Left hindlimb (tissue), 1 donor: Measurements from ENCODE around the gene RUFY4.

Source experiments
- DNase-seq: peaks from one replicate; pipeline ENCODE4 v3.0.0-alpha.2; 2018

Gene RUFY4

GRCh38 chr2:218063486-218063885 is 5.6 kb upstream of the RUFY4 start:
- DNase-seq = no peak

- DNase-seq = no peak
These were observed 5.2 kb upstream of the RUFY4 start for GRCh38 chr2:218063896-218064295.

GRCh38 chr2:218065239-218066006 is 3.6 kb upstream of the RUFY4 start:
- no peak for DNase-seq

DNA sequence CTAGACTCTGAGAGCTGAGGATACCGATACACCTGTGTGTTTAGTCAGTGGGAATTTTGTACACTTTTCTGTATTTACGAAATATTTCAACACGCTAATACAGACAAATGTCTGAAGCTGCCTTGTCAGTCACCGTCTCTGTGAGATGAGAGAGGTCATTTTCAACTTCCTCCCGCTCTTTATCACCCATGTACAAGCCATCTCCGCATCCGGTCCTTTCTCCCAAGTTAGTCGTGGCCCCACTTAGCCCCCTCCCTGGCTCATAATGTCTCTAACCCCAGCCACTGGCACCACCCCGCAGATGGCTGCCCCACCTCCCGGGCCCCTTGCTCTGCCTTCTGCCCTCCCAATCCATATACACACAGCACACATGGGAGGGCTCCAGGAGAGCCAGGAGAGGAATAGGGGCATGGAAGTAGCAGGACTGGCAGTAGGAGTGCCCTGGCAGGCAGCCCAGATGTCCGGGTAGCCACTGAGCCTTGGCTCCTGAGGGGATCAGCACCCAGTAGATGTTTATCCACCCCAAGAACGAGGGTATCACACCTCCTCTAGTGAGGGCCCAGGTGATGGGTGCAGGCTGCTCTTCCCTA is 2.0 kb upstream of the RUFY4 start:
- no peak for DNase-seq

DNA sequence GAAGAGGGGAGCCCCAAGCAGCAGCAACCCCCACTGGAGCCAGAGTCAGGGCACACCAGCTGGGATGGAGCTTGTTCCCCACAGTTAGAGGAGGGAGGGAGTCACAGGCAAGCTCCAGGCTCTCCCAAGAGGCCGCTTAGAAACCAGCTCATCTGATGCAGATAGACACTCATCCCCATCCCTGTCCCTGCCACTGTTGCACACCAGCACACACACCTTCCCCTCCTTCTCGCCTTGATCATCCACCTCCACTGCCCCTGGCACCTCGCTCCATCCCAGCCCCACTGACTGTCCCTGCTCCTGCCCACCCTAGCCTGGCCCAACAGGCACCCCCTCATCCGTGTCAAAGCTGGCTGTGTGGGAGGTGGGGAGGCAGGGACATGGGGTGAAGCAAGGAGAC is 1.5 kb upstream of the RUFY4 start:
- no peak for DNase-seq

DNA sequence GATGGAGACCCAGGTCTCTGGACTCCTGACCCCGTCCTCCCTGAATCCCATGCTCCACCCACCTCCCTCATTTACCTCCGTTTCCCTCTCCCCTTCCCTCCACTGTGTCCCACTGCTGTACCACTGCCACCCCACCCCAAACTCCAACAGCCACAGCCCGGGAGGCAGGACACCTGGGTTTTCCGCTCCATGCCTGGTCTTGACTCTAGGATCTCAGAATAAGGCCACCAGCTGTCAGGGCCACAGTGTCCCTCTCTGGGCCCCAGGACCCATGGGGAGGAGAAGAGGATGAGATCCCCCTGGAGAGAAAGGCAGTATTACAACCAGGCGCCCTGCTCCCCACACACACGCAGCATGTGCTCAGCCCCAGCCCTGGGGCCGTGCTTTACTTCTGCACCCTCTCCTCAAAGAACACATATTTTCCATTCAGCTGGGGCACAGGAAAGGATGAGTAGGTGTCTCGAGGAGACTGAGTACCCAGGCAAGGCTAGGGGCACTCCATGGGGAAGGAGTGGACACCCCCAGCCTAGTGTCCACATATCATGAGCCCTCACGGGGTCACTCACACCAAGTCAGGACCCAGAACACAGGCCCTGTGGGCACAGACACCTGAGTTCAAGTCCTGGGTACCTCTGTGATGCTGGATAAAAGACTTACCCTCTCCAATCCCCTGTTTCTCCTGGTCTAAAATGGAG is 700 bp downstream of the RUFY4 start:
- DNase-seq = no peak

- no peak for DNase-seq
These were observed 1.5 kb downstream of the RUFY4 start for GRCh38 chr2:218070587-218070986.

DNA sequence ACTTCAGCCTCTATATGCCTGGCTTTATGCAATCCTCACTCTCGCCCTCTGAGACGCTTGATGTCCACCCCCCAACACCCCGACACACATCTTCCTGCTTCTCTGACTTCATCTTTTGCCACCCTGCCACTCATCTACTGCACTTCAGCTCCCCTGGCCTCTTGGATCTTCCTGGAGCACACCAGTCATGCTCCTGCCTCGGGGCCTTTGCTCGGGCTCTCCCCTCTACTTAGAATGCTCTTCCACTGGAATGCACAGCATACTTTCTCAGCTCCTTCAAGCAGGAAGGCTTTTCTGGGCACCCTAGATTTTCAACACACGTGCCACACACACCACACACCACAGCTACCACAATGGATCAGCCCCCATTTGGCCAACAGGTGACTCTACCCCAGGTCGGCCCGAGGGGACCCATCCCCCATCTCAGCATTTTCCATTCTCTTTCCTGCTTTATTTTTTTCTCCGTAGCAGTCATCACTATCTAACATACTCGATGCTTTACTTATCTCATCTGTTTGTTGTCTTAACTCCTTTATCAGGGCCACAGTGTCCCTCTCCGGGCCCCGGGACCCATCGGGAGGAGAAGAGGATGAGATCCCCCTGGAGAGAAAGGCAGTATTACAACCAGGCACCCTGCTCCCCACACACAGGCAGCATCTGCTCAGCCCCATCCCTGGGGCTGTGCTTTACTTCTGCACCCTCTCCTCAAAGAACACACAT is 2.3 kb downstream of the RUFY4 start:
- no peak for DNase-seq

- no peak for DNase-seq
These were observed 2.9 kb downstream of the RUFY4 start for GRCh38 chr2:218072002-218072401.

- no peak for DNase-seq
These were observed 3.5 kb downstream of the RUFY4 start for GRCh38 chr2:218072478-218073024.

DNA sequence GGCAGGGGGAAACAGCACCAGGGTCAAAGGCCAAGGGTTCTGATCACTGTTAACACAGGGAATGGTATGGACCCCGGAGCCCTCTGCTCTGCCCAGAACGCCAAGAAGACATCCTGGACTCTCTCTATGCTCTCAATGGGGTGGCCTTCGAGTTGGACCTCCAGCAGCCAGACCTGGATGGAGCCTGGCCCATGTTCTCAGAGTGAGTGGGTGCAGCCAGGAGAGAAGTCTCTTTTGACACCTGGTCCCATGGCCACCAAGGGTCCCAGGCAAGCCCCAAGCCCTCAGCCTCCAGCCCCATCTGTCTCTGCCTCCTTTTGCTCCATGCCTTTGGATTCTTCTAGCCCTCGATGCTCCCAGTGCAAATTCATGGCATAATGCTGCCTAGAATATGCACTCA is 4.1 kb downstream of the RUFY4 start:
- no peak for DNase-seq

GRCh38 chr2:218074031-218074430 is 5.0 kb downstream of the RUFY4 start:
- no peak for DNase-seq

DNA sequence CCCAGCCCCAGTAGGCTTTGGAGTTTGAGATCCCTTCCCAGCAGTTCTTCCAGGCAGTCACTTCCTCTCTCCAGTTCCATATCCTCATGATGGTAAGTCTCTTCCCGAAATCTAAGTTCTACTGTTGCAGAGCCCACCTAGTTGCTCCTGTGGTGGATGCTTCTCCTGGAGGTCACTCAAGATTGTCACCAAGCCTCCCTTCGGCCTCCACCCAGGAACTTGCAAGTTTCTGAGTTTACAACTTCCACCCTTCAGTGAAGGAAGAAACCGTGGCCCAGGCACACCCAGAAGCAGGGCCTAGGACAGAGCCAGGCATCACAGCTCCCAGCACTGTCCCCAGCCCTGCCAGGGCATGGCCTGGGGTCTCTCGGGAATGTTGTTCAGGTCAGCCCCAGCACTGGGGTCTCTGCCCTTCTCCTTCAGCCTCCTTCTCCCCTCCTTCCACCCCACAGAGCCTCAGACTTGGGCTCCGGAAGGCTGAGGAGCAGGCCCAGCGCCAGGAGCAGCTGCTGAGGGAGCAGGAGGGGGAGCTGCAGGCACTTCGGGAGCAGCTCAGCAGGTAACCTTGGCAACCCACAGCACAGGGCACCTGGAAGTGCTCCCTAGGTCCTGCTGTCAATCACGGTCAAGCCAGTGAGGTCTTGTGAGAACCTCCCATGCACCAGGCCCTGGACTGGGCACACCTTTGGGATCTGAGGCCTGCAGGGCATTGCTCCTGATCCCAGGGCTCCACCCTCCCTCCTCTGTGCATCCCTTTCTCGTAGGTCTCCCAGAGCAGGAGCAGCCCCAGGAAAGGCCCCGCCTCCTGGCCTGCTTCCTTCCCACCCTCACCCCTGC is 7.1 kb downstream of the RUFY4 start:
- DNase-seq = no peak

GRCh38 chr2:218077464-218078216 is 8.6 kb downstream of the RUFY4 start:
- DNase-seq = no peak

DNA sequence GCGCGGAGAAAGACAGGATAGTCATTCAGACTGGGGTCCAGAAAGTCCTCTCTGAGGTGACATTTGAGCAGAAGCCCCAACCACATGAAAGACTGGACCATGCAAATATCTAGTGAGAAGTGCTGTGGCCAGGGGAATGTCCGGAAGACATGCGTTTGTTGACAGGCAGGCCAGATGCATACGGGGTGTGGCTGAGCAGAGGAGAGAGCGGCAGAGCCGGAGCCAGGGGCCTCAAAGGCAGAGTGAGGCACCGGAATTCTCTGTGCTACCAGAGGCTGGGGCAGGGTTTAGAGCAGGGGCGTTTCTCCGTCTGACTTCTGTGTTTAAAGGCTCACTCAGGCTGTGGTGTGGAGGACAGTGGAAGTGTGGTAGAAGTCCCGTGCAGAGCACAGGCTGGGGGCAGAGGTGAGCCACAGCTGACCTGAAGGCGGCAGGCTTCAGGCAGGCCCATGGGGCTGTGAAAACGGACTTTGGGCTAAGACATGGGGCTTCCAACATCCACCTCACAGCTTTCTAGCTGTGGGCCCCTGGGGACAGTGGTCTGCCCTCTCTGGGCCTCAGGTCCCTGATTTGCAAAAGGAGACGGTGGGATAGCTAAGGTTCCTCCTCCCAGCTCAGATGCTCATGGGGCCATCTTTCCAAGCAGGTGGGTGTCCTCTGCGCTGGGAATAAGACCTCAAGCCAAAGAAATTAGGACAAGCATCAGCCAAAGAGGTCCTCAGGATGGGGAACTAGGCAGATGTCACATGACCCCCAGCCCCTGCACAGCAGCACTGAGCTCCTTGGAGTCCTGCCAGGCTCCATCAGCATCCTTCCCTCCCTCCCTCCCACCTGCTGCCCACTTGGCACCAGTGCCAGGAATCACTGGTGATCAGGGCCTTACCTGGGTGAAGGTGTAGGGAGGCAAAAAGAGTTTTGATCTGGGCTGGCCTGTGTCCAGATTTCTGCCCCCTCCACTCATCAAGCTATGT is 11.2 kb downstream of the RUFY4 start:
- no peak for DNase-seq

- DNase-seq = no peak
These were observed 12.0 kb downstream of the RUFY4 start for GRCh38 chr2:218081063-218081462.

GRCh38 chr2:218081695-218082094 is 12.6 kb downstream of the RUFY4 start:
- DNase-seq = peak; percentile 53

DNA sequence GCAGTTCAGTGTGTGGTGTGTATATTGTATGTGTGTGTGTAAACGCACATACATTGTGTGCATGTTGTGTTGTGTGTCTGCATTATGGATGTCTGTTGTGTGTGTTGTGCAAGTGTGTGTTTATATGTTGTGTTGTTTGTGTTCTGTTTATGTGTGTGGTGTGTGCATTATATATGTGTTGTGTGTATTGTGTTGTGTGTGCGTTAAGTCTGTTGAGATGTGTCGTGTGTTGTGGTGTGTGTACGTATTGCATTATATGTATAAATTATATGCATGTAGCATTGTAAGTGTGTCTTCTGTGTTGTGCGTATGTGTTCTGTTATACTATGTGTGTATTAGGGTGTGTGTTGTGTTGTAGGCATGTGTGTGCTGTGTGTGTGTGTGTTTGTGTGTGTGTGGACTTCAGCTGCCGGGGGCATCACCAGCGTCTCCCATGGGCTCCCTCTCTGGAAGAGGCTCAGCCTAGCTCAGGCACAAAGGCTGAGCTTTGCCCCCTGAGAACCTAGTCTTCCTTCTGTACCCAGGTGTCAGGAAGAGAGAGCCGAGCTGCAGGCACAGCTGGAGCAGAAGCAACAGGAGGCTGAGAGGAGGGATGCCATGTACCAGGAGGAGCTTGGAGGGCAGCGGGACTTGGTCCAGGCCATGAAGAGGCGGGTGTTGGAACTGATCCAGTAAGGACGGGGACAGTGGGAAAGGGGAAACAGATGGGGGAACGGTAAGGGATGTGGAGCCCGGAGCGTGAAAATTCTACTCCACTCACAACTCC is 13.7 kb downstream of the RUFY4 start:
- DNase-seq = no peak

GRCh38 chr2:218083352-218083676 is 14.3 kb downstream of the RUFY4 start:
- no peak for DNase-seq

DNA sequence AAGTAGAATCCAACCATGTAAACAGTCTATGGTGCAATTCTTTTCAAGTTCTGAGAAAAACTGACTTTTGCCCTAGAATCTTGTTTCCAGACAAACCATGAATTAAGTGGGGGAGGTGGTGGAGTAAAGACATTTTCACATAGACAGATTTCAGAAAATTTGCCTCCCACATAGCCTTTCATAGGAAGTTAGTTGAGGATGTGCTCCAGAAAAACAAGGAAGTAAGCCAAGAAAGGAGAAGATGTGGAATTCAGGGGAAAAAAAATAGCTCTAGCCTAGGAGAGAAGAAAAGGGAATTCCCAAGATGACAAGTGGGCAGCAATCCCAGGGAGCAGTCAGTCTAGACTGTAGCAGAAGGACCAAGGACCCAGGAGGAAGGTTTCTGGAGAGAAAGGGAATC is 17.4 kb downstream of the RUFY4 start:
- no peak for DNase-seq
